Stomach (tissue), 9 donors: ENCODE data around the gene TCOF1. TPM values are rescaled to one million over a fixed set of nuclear protein-coding genes. Genes with fewer than 3 reads are reported as not detected.

ENCODE experiments used
- DNase-seq, 2 donors: peaks; one replicate each; pipeline versions ENCODE4 v3.0.0 to v3.0.0-alpha.2; 2013 to 2019
- H3K27ac ChIP-seq, 5 donors: fragments of 200-600 bp in 4 of 5; sonication (generic) in 4 of 5; one replicate each; pipeline ENCODE4 v1.5.1; 2013 to 2019; ENCODE audit warnings: mild to moderate bottlenecking in 1 of 5, moderate library complexity in 1 of 5
- H3K27me3 ChIP-seq, 3 donors: fragments of 200-600 bp; sonication (generic); one replicate each; pipeline ENCODE4 v1.5.1; 2017 to 2019; ENCODE audit warnings: mixed run types in 1 of 3
- H3K36me3 ChIP-seq, 4 donors: fragments of 200-600 bp; sonication (generic); 1 replicate in 3 of 4; 2 replicates in 1 of 4; pipeline ENCODE4 v1.5.1; 2016 to 2019
- H3K4me1 ChIP-seq, 4 donors: fragments of 200-600 bp; sonication (generic); one replicate each; pipeline ENCODE4 v1.5.1; 2016 to 2019
- H3K4me3 ChIP-seq, 4 donors: fragments of 200-600 bp; sonication (generic) in 3 of 4; one replicate each; pipeline ENCODE4 v1.5.1; 2016 to 2019; ENCODE audit warnings: mild to moderate bottlenecking in 1 of 4
- H3K9me3 ChIP-seq, 4 donors: fragments of 200-600 bp; sonication (generic); one replicate each; pipeline ENCODE4 v1.5.1; 2016 to 2019
- CTCF ChIP-seq, 7 experiments: fragments of 450-650 bp in 4 of 7; fragments of 200-600 bp in 3 of 7; sonication (generic) in 3 of 7; IDR thresholded peaks; one replicate each; pipeline ENCODE4 v1.5.1; 2016 to 2019; ENCODE audit warnings: antibody characterized with exemption in 7 of 7, control low read depth in 2 of 7, mild to moderate bottlenecking in 1 of 7
- EP300 ChIP-seq: sonication (generic); formaldehyde crosslinking; IDR thresholded peaks from one replicate; pipeline ENCODE4 v1.6.1; 2017; ENCODE audit warnings: antibody characterized with exemption
- POLR2A ChIP-seq, 4 donors: fragments of 450-650 bp; IDR thresholded peaks; one replicate each; pipeline ENCODE4 v1.6.1; 2016; ENCODE audit warnings: antibody characterized with exemption in 4 of 4, control low read depth in 2 of 4, mild to moderate bottlenecking in 1 of 4, moderate library complexity in 1 of 4
- POLR2AphosphoS5 ChIP-seq, 3 donors: sonication (generic); formaldehyde crosslinking; IDR thresholded peaks; one replicate each; pipeline ENCODE4 v1.6.1; 2016; ENCODE audit warnings: antibody characterized with exemption in 3 of 3
- WGBS, 5 donors: extraction: QIAGEN DNeasy Blood & Tissue Kit in 3 of 5; methylation state at CpG; one replicate each; pipeline versions ENCODE4 v1.1.5 to v1.1.7; 2013 to 2018; 5-methylcytosine and 5-hydroxymethylcytosine counted together
- intact Hi-C: fragments of 100-400 bp; cut with DNase I; formaldehyde crosslinking; loops from one replicate; pipeline ENCODE4 v1.15.1; 2023; ENCODE audit warnings: low total_unique reads
- polyA plus RNA-seq, 3 donors: library from polyadenylated mRNA; stranded (reverse); fragments of 200-250 nt; gene quantifications; one replicate each; pipeline ENCODE4 v1.2.3, GENCODE V29; 2013
- total RNA-seq, 5 donors: library from RNA; depleted of rRNA; stranded (reverse); fragments of >200 nt; gene quantifications; one replicate each; pipeline versions ENCODE4 v1.1.0 to v1.2.3, GENCODE V29; 2014 to 2016
- donor health status: healthy with polysubstance abuse.
- donor health status: Bipolar disorder and iron deficiency.
- donor health status: healthy.

Gene TCOF1
- total and polyA plus RNA-seq, 8 donors = 11.7 to 74.1 (median 27.0) TPM

- H3K9me3 ChIP-seq = no peaks in the 10 kb centered on the region
- H3K4me1 ChIP-seq = peaks cover 0 to 15% (median 5%) of the 10 kb centered on the region in 4 donors
- H3K4me3 ChIP-seq = no peak overlapping the region
- no peaks in the 10 kb centered on the region for H3K27me3 ChIP-seq
- intact Hi-C loops = no loop called here
- H3K36me3 ChIP-seq = no peaks in the 10 kb centered on the region
- 74 to 79% (median 74%) methylated on average over 8 to 9 of the region's 9 CpGs for WGBS, 5 donors
- TF ChIP-seq POLR2A (IDR thresholded peaks at IDR 0.05) = no peak
- TF ChIP-seq POLR2AphosphoS5 (IDR thresholded peaks at IDR 0.05) = no peak
- TF ChIP-seq CTCF (IDR thresholded peaks at IDR 0.05) = no peak
- no peak for TF ChIP-seq EP300
- DNase-seq = no peak
- no peak overlapping the region for H3K27ac ChIP-seq
Observed at GRCh38 chr5:150318613-150319483, 38.6 kb upstream of the TCOF1 start.

GRCh38 chr5:150319484-150319790 is 38.1 kb upstream of the TCOF1 start:
- Histone ChIP-seq H3K27ac (peak overlapping the region in 1 of 5 donors; percentile 36), H3K9me3 (no peaks in the 10 kb centered on the region), H3K4me3 (no peak overlapping the region), H3K36me3 (no peaks in the 10 kb centered on the region), H3K4me1 (peaks cover 0 to 13% (median 5%) of the 10 kb centered on the region in 4 donors), H3K27me3 (no peaks in the 10 kb centered on the region)
- no peak for DNase-seq
- 87 to 94% (median 92%) methylated on average over 6 of the region's 6 CpGs for WGBS, 5 donors
- intact Hi-C loops = no loop called here
- TF ChIP-seq CTCF (IDR thresholded peaks at IDR 0.05) = no peak
- no peak for TF ChIP-seq POLR2A (IDR thresholded peaks at IDR 0.05)
- no peak for TF ChIP-seq EP300
- TF ChIP-seq POLR2AphosphoS5 (IDR thresholded peaks at IDR 0.05) = no peak

GRCh38 chr5:150320044-150320613 is 37.4 kb upstream of the TCOF1 start:
- H3K4me3 ChIP-seq = no peak overlapping the region
- DNase-seq = peak; percentile 30 to 83
- intact Hi-C loops = no loop called here
- no peak for TF ChIP-seq POLR2A (IDR thresholded peaks at IDR 0.05)
- TF ChIP-seq POLR2AphosphoS5 (IDR thresholded peaks at IDR 0.05) = peak; percentile 14 to 66 (median 36)
- TF ChIP-seq EP300 = no peak
- no peak for TF ChIP-seq CTCF (IDR thresholded peaks at IDR 0.05)
- 50 to 59% (median 54%) methylated on average over 2 of the region's 2 CpGs for WGBS, 5 donors
- H3K27ac ChIP-seq = peak overlapping the region in 1 of 5 donors; percentile 36
- H3K4me1 ChIP-seq = peaks cover 0 to 13% (median 5%) of the 10 kb centered on the region in 4 donors
- no peaks in the 10 kb centered on the region for H3K27me3 ChIP-seq
- H3K36me3 ChIP-seq = no peaks in the 10 kb centered on the region
- H3K9me3 ChIP-seq = no peaks in the 10 kb centered on the region

GRCh38 chr5:150321211-150321610 is 36.3 kb upstream of the TCOF1 start:
- intact Hi-C loops = no loop called here
- 70 to 90% (median 86%) methylated on average over 1 of the region's 1 CpG for WGBS, 5 donors
- Histone ChIP-seq H3K9me3 (no peaks in the 10 kb centered on the region), H3K36me3 (no peaks in the 10 kb centered on the region), H3K27me3 (no peaks in the 10 kb centered on the region), H3K4me3 (no peak overlapping the region), H3K4me1 (peaks cover 0 to 13% (median 5%) of the 10 kb centered on the region in 4 donors), H3K27ac (no peak overlapping the region)
- DNase-seq = no peak
- TF ChIP-seq EP300 (no peak), POLR2AphosphoS5 (IDR thresholded peaks at IDR 0.05) (no peak), POLR2A (IDR thresholded peaks at IDR 0.05) (no peak), CTCF (IDR thresholded peaks at IDR 0.05) (no peak)
